HG03064 (cell line): ENCODE measurements around the gene APBB2.

ENCODE experiments used
- ATAC-seq: cut with Tn5 transposase; IDR thresholded peaks from one replicate; pipeline ENCODE4 v1.9.1; 2021; ENCODE audit warnings: low read depth; ENCODE audit not compliant: unreplicated experiment

The APBB2 gene

DNA sequence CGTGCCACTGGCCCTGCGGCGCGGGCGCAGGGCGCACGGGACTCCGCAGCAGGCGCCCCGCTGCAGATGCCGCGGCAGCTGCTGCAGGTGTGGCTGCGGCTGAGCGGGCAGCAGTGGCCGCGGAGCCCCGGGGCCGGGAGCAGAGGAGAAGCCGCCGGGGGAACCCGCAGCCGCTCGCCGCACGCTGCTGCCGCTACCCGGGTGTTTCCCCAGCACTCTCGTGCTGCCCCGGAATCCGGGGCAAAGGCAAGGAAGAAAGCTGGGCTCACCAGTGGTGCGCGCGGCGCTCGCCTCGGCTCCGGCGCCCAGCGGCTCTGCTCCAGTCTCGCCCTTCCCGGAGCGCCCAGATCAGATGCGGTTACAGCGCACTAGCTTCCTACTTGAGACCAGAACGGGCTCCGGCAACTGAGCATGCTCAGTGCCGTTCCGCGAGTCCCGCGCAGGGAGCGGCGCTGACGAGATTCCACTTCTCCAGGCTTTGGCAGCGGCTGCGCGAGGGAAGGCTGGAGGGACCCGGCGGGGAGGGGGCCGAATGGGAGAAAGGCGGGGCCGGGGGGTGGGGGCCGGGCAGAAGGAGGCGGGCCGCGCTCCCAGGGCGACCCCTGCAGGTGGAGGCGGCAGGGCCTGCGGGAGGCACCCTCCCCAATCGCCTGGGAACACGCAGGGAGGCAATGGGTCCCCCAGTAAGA lies at the start of gene APBB2:
Gene APBB2 (minus strand): TSS at position 407 of the 689 bp plus-strand sequence. CDS start 181,288 bp downstream, outside the sequence.
- peak; percentile 46 for ATAC-seq

DNA sequence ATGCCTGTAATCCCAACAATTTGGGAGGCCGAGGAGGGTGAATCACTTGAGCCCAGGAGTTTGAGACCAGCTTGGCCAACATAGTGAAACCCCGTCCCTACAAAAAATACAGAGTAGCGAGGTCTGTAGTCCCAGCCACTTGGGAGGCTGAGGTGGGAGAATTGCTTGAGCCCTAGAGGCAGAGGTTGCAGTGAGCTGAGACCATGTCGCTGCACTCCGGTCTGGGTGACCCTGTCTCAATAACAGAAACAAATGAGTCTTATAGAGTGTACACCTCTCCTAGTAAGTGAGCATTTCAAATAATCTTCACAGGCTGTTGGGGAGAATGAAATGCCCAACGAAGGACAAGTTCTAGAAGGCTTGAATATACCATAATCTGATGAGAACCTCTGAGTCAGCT lies 47.9 kb upstream of the APBB2 start:
- no peak for ATAC-seq

- ATAC-seq, result no peak
These were observed 45.9 kb upstream of the APBB2 start for GRCh38 chr4:41260116-41260733.

- ATAC-seq, result no peak
These were observed 44.4 kb upstream of the APBB2 start for GRCh38 chr4:41258783-41259182.

- ATAC-seq, result no peak
These were observed 43.6 kb upstream of the APBB2 start for GRCh38 chr4:41257906-41258305.

GRCh38 chr4:41257257-41257901 lies 43.0 kb upstream of the APBB2 start:
- no peak for ATAC-seq

GRCh38 chr4:41256740-41257256 lies 42.5 kb upstream of the APBB2 start, which contains the start of gene UCHL1:
UCHL1 (plus strand) TSS chr4:41256928; CDS start chr4:41256977, 49 bp downstream.
- no peak for ATAC-seq

DNA sequence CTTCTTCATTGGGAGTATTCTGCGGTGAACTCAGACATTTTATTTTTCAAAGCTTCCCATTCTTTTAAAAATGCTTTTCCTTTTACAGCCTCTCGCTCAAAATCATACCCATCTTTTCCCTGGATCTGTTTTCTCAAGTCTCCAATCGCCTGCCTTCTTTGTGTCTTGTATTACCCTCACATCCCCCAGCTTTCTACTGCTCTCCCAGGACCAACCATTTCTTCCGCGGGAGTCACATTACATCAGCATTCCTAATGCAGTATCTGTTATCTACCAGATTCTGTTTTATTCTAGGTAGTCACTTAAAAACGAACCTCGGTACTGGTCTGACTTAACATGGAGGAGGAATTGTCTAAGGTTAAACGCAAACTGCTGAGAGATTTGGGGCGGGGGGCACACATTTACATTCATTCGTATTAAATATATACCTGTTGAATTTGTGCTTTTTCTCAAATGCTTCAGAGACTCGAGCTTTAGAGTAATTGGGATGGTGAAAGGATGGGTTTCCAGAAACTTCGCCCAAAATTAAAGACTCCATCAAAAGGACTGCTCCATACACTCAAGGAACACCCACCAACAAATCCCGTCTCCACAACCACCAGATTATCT lies 41.9 kb upstream of the APBB2 start:
- ATAC-seq, result no peak

DNA sequence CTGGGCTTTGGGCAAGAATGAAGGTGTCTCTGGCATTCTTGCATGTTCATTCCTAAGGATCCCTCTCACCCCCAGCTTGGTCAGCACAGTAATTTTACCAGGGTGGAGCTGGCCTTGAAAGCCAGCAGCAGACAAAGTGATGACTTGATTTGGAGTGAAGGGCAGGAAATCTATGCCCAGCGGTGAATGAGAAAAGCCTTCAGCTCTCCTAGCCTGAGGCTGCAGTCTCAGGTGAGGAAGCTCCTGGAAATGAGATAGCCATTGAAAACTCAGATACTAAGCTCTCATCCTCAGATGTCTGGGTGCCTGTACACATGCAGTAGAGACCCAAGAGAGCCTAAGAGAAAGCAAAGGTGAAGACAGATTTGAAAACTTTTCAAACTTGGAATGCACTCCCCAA lies 31.6 kb upstream of the APBB2 start:
- ATAC-seq, result no peak

DNA sequence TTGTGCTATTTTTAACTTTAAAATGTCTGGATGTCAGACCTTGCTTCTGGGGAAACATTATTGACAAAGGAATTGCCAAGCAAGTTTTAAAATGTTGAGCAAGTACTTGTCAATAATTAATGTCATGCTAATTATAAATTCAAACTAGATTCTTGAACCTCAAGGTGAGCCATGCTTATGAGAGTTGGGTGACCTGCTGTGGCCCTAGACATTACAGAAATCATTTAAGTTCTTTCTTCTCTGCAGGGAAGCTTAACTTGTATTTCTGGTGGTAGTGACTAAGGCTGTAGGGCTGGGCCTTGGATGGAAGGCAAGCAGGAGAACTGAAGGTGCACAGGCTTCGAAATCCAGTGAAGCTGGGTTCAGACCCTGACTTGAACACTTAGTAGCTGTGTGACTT lies 27.6 kb upstream of the APBB2 start:
- no peak for ATAC-seq

DNA sequence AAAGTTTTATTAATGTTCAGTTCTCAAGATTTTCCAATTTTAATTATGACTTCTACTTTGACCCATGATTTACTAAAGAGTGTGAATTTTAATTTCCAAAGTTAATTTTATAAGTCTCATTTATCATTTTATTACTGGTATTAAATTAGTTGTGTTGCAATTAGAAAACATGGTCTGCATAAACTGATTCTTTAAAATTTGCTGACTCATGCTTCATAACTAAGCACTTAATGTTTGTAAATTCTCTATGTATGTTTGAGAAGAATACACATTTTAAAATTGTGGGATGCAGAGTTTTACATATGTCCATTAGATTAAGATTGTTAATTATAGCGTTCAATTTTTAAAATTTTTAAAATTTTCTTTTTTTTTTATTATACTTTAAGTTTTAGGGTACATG lies 22.2 kb upstream of the APBB2 start:
- no peak for ATAC-seq

GRCh38 chr4:41236032-41236431 lies 21.7 kb upstream of the APBB2 start:
- no peak for ATAC-seq

DNA sequence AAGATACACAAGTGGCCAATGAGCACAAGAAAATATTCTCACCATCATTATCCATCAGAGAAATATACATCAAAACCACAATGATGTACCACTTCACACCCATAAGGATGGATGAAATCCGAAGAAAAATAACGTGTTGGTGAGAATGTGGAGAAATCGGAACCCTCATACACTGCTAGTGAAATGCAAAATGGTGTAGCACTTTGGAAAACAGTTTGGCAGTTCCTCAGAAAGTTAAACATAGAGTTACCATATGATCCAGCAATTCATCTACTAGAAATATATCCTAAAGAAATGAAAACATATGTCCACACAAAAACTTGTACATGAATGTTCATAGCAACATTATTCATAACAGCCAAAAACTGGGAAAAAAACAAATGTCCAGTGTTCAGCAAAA lies 18.5 kb upstream of the APBB2 start:
- ATAC-seq, result no peak

GRCh38 chr4:41232406-41232805 lies 18.1 kb upstream of the APBB2 start:
- no peak for ATAC-seq

DNA sequence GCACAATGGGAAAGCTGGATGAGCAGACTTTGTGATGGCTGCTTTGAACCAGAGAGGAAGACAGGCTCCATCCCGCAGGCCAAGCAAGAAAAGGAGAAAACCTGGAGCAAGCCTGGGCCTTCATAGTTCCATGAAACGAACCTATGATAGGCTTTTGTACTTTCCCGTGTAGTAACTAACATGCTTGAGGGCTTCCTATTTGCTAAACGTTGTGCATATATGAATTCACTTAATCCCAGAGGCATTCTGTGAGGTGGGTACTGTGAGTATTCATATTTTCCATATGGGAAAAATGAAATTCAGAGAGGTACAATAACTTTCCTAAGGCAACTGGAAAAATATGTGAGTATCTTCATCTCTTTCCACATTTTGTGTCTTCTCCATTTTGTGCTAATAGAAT lies 13.6 kb upstream of the APBB2 start:
- no peak for ATAC-seq

GRCh38 chr4:41221850-41222645 lies 7.7 kb upstream of the APBB2 start:
- no peak for ATAC-seq

DNA sequence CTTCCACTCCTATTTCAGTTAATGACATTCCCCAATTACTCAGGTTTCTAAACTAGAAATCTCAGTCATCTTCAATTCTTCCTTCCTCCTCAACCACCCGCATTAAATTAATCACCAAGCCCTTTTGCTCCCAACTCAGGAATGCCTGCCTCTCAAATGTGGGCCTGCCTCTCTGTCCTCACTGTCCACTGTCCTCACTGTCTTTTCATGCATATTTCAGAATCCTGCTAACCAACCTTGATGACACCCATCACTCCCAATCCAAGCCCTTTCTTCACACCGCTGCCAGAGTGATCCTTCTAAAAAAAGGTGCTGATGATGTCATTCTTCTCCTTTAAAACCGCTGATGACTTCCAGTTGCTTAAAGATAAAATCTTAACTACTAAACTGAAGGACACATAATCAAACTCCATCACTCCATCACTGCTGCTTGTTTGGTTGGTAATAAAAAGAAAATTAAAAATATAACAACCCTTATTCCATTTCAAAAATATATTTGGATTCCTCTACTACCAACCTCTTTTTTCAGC lies 5.1 kb upstream of the APBB2 start:
- ATAC-seq, result no peak

DNA sequence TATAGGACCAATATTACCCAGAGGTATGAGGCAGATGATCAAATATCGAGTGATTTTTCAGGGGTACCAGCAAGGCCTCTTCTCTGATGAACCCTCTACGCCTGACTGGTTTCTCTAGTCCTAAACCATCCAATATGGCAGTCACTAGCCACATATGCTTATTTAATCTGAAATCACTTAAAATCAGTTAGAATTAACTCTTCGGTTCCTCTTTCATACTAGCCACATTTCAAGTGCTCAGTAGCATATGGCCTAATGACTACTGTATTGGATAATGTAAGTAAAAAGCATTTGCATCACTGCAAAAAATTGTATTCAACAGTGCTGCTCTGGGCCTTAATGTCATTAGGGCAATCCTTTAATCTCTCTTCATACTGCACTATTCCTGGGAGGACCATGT lies 4.4 kb upstream of the APBB2 start:
- no peak for ATAC-seq

GRCh38 chr4:41217374-41217773 lies 3.0 kb upstream of the APBB2 start:
- no peak for ATAC-seq

- no peak for ATAC-seq
These were observed 2.6 kb upstream of the APBB2 start for GRCh38 chr4:41217020-41217333.
